Measurements from ENCODE around the gene CLEC11A.

DNA sequence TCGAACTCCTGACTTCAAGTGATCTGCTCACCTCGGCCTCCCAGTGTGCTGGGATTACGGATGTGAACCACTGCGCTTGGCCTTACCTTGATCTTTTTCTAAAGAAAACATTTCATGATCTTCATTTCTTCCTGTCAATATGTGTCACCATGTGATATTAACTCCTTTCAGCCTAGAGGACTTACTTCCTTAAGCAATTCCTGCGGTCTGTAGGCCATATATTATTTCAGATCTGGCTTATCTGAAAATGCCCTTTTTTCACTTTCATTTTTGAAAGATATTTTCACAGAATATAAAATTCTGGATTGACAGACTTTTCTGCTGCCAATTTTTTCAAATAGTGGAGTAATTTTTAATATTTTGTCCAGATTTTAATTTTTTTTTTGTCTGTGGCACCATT lies 45.1 kb downstream of the CLEC11A start:
- TF ChIP-seq, protein P1, sequence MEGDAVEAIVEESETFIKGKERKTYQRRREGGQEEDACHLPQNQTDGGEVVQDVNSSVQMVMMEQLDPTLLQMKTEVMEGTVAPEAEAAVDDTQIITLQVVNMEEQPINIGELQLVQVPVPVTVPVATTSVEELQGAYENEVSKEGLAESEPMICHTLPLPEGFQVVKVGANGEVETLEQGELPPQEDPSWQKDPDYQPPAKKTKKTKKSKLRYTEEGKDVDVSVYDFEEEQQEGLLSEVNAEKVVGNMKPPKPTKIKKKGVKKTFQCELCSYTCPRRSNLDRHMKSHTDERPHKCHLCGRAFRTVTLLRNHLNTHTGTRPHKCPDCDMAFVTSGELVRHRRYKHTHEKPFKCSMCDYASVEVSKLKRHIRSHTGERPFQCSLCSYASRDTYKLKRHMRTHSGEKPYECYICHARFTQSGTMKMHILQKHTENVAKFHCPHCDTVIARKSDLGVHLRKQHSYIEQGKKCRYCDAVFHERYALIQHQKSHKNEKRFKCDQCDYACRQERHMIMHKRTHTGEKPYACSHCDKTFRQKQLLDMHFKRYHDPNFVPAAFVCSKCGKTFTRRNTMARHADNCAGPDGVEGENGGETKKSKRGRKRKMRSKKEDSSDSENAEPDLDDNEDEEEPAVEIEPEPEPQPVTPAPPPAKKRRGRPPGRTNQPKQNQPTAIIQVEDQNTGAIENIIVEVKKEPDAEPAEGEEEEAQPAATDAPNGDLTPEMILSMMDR (IDR thresholded peaks at IDR 0.05) = no peak
- TF ChIP-seq, protein P2, sequence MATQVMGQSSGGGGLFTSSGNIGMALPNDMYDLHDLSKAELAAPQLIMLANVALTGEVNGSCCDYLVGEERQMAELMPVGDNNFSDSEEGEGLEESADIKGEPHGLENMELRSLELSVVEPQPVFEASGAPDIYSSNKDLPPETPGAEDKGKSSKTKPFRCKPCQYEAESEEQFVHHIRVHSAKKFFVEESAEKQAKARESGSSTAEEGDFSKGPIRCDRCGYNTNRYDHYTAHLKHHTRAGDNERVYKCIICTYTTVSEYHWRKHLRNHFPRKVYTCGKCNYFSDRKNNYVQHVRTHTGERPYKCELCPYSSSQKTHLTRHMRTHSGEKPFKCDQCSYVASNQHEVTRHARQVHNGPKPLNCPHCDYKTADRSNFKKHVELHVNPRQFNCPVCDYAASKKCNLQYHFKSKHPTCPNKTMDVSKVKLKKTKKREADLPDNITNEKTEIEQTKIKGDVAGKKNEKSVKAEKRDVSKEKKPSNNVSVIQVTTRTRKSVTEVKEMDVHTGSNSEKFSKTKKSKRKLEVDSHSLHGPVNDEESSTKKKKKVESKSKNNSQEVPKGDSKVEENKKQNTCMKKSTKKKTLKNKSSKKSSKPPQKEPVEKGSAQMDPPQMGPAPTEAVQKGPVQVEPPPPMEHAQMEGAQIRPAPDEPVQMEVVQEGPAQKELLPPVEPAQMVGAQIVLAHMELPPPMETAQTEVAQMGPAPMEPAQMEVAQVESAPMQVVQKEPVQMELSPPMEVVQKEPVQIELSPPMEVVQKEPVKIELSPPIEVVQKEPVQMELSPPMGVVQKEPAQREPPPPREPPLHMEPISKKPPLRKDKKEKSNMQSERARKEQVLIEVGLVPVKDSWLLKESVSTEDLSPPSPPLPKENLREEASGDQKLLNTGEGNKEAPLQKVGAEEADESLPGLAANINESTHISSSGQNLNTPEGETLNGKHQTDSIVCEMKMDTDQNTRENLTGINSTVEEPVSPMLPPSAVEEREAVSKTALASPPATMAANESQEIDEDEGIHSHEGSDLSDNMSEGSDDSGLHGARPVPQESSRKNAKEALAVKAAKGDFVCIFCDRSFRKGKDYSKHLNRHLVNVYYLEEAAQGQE (IDR thresholded peaks at IDR 0.05; ENCODE audit: insufficient read depth in 1 of 2, low read depth in 2 of 2, low read length in 1 of 2) = no peak
- TF ChIP-seq POLR2AphosphoS5 (IDR thresholded peaks at IDR 0.05; ENCODE audit: low read depth, low read length) (no peak), TCF7L2 (IDR thresholded peaks at IDR 0.05; ENCODE audit: low read depth, low read length) (no peak), SIN3A (IDR thresholded peaks at IDR 0.05; ENCODE audit: borderline replicate concordance, insufficient read depth, low read depth, low read length) (no peak)

Data from Panc1 (cell line).